Testis (tissue), 2 donors: Measurements from ENCODE around the gene LCP2.

Experiments used
- CTCF ChIP-seq, 3 experiments: fragments of 450-650 bp in 2 of 3; fragments of 200-600 bp in 1 of 3; sonication (generic) in 1 of 3; IDR thresholded peaks; one replicate each; pipeline ENCODE4 v1.5.1; 2016 to 2019; ENCODE audit warnings: antibody characterized with exemption in 3 of 3, mild to moderate bottlenecking in 2 of 3, moderate library complexity in 1 of 3
- POLR2A ChIP-seq: fragments of 450-650 bp; IDR thresholded peaks from one replicate; pipeline ENCODE4 v1.6.1; 2017; ENCODE audit warnings: antibody characterized with exemption, mild to moderate bottlenecking, moderate library complexity

GRCh38 chr5:170250810-170251317 lies 46.7 kb downstream of the LCP2 start:
- TF ChIP-seq POLR2A = no peak
- TF ChIP-seq CTCF (IDR thresholded peaks at IDR 0.05) = no peak
